Astrocyte of the cerebellum (primary cell): ENCODE measurements around the gene NRCAM.
A peak's percentile ranks its signal among the peaks of the same experiment; 100 is the strongest.

ENCODE experiments used
- DNase-seq: peaks from one replicate; pipeline ENCODE4 v3.0.0-alpha.2; 2011; ENCODE audit warnings: low read depth
- H3K4me3 ChIP-seq: 2 replicates; pipeline ENCODE4 v1.5.1; 2011; ENCODE audit warnings: mild to moderate bottlenecking, low read depth, low read length, moderate library complexity
- in situ Hi-C: cut with HindIII; loops from 2 replicates; pipeline ENCODE4 v1.10.0; 2017; ENCODE audit warnings: low sequenced_read_pairs
- TF ChIP-seq, protein P1 (sequence below): IDR thresholded peaks from 2 replicates; pipeline ENCODE4 v1.5.1; 2012; ENCODE audit warnings: low read length, low read depth, moderate library complexity, mild to moderate bottlenecking; ENCODE audit errors: missing control alignments

Gene NRCAM

DNA sequence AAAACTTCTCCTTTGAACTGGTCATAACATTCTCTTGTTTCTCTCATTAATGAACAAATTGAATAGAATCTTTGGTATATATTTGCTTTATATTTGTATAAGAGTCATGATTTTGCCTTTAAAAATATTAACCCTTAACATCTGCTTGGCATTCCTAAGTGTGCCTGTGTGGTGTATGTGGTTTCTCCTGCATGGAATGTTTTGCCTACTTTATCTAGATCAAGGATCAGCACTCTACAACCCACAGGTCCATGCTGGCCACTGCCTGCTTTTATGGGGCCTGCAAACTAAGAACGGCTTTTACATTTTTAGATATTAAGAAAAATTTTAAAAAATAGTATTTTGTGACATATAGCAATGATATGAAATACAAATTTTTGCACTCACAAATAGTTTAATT, 321.8 kb downstream of the NRCAM start:
- H3K4me3 ChIP-seq, result no peak overlapping the region
- in situ Hi-C loops, result no loop called here
- no peak for DNase-seq
- TF ChIP-seq, protein P1, sequence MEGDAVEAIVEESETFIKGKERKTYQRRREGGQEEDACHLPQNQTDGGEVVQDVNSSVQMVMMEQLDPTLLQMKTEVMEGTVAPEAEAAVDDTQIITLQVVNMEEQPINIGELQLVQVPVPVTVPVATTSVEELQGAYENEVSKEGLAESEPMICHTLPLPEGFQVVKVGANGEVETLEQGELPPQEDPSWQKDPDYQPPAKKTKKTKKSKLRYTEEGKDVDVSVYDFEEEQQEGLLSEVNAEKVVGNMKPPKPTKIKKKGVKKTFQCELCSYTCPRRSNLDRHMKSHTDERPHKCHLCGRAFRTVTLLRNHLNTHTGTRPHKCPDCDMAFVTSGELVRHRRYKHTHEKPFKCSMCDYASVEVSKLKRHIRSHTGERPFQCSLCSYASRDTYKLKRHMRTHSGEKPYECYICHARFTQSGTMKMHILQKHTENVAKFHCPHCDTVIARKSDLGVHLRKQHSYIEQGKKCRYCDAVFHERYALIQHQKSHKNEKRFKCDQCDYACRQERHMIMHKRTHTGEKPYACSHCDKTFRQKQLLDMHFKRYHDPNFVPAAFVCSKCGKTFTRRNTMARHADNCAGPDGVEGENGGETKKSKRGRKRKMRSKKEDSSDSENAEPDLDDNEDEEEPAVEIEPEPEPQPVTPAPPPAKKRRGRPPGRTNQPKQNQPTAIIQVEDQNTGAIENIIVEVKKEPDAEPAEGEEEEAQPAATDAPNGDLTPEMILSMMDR, result no peak

DNA sequence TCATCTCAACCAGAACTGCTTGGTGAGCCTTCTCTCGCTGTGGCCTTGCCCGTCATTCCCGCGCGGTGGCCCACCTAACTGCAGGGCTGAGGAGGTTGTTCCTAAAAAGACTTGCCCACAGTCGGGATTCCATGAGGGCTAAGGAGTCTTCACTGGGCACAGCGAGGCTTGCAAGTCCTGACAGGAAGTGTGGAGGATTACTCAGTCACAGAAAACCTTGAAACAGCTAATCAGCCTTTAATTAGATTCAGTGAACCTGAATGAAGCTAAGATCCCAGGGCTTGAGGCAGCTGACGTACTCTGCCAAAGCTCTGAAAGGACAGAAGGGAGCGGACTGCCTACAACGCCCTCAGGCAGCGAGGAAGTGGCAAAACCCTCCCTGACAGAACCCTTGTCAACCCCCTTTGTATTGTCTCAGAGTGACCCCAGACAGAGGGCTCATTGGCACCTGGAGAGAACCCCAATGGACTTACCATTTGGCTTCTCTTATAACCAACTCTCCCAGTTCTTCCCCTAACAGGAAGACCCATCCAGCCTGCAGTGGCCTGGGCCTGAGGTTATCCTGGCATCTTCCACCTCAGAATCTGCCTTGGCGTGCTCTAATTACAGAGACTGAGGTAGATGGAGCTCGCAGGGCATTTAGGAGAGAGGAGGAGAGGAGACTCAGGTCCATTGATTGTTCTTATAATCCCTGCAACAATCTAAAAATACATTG, 323.5 kb downstream of the NRCAM start:
- H3K4me3 ChIP-seq, result no peak overlapping the region
- in situ Hi-C loops, result no loop called here
- TF ChIP-seq, protein P1, result no peak
- DNase-seq, result peak; percentile 12

DNA sequence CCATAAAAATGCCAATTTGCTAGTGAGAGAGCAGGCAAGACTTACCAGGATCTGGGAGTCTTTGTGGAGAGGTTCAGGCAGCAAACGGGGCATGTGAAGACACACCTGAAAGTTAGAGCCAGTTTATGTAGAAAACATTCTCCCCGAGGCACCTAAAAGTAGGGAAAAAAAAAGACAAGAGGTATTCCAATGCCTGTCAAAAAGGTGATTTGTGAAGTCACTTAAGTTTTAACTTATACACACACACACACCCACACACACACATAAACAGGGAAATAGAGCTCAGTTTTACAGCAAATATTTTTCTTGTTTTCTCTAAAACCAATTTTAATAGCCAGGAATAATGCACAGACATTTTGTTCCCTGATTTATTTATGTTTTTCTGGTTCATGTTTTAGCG, 326.0 kb downstream of the NRCAM start, which contains the start of gene LAMB4:
TSS of gene LAMB4 (minus strand) at position 101 of the 400 bp plus-strand sequence. CDS start 7,197 bp downstream, outside the sequence.
- no peak for DNase-seq
- TF ChIP-seq, protein P1, result no peak
- H3K4me3 ChIP-seq, result no peak within 1 kb of the TSS
- in situ Hi-C loops, result no loop called here

DNA sequence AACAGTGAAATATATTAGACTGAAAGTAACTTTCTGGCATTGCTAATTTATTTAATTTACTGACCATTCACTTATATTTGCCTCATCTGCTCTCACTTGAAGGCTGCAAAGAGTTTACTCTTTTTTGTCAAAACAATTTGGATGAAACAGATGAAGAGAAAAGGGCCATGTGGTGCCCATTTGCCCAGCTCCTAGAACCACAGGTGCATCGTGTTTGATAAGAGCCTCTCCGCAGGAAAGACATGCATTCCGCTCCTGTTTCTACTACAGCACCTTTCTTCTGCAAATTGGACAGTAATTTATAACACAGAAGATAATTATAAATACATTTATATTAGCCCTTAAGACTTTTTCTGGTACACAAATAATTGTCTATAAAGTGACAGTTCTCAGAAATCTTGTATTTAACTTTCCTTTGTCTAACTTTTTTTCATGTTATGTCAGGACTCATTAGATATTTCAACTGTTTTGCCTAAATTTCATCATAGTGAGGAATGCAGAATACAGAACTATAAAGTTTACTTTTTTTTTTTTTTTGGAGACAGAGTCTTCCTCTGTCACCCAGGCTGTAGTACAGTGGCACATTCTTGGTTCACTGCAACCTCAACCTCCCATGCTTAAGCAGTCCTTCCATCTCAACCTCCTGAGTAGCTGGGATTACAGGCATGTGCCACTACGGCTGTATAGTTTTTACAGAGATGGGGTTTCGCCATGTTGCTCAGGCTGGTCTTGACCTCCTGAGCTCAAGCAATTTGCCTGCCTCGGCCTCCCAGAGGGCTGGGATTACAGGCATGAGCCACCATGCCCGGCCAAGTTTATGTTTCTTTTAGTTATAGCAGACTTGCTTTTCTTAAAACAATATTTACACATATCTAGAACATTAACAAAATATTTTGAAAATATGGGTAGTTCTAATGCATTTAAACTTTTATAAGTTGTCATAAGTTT, 326.9 kb downstream of the NRCAM start:
- no peak overlapping the region for H3K4me3 ChIP-seq

DNA sequence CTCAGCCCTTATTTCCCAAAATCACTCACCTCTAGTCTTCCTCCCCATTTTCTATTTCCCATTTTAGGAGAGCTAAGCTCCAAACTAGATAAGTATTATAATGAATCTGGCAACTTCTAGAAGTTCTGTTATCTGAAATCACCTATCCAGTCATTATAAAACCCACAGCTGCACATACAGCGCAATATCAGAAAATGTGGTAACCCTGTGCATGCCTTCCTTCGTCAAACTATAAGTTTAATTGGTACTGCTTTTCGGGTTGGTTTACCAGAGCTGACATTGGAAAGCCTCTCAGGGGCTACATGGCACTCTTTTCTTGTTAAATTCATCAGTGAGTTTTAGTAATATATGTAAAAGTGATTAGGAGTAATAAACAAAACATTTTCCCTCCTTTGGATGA, 327.7 kb downstream of the NRCAM start:
- in situ Hi-C loops, result no loop called here
- H3K4me3 ChIP-seq, result no peak overlapping the region
- TF ChIP-seq, protein P1, result no peak

More for the DNA sequence above, 326.9 kb downstream of the NRCAM start:
- in situ Hi-C loops, result no loop called here
- TF ChIP-seq, protein P1, result no peak
- no peak for DNase-seq

DNA sequence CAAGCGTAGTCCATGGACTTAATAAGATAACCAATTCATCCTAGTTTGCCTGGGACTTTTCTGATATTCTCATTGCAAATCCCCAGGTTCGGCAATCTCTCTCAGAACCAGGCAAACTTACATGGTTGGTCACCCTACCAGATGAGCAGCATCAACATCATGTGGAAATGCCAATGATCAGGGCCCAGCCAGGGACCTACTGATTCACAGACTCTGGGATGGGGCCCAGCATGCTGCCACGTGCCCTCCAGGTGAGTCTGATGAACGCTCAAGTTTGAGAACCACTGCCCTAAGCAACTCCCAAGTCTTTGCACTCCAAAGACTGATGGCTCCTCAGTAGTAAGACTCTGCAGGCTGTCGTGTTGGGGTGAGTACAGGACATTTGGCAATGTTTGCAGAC, 328.8 kb downstream of the NRCAM start:
- no peak overlapping the region for H3K4me3 ChIP-seq
- TF ChIP-seq, protein P1, result no peak
- DNase-seq, result no peak
- in situ Hi-C loops, result no loop called here

More for the DNA sequence above, 327.7 kb downstream of the NRCAM start:
- no peak for DNase-seq
